PC-9 (cell line): Measurements from ENCODE around the gene PSMG3.

Experiments used
- EZH2 ChIP-seq: fragments of 200-600 bp; sonication (generic); IDR thresholded peaks from 2 replicates; pipeline ENCODE4 v1.8.0; 2017; ENCODE audit warnings: antibody characterized with exemption, low read depth
- TF ChIP-seq, protein P1 (sequence below): fragments of 200-600 bp; sonication (generic); conservative IDR thresholded peaks from 2 replicates; pipeline ENCODE4 v1.6.1; 2017; ENCODE audit warnings: mixed run types, antibody characterized with exemption, mild to moderate bottlenecking, moderate library complexity

DNA sequence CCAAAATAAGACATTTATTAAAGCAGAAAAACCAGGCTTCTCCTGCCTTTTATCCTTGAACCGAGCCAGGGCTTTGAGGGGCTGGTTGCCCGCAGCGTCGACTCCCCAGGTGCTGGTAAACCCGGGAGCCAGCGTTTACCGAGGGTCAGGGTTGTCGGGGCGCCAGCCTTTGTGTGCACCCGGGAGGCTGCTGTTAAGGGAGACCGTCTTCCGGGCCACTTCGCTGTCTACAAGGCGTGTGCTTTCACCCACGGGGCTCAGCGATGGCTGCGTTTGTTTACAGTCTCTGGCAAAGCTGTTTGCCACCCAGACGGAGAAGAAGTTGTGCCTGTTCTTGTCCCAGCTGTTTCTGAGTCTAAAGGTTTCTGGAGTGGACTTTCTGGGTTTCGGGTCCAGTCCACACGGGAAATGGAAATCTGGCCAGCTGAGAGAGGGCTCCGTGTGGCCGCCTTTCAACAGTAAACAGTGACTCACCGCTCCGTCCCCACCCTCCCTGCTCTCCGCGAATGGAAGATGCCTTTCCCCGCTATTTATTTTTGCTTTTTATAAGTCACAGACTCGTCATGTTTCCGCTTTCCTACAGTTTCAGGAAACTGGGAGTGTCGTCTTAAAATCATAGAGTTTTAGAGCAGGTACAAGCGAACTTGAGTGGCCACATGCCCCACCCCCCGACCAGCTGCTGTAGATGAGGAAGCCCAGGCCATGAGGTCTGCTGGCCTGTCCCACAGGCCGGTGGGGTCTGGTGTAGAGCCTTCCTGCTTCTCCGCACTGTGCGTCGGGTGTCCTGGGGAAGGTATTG is 37.2 kb downstream of the PSMG3 start:
- TF ChIP-seq, protein P1, sequence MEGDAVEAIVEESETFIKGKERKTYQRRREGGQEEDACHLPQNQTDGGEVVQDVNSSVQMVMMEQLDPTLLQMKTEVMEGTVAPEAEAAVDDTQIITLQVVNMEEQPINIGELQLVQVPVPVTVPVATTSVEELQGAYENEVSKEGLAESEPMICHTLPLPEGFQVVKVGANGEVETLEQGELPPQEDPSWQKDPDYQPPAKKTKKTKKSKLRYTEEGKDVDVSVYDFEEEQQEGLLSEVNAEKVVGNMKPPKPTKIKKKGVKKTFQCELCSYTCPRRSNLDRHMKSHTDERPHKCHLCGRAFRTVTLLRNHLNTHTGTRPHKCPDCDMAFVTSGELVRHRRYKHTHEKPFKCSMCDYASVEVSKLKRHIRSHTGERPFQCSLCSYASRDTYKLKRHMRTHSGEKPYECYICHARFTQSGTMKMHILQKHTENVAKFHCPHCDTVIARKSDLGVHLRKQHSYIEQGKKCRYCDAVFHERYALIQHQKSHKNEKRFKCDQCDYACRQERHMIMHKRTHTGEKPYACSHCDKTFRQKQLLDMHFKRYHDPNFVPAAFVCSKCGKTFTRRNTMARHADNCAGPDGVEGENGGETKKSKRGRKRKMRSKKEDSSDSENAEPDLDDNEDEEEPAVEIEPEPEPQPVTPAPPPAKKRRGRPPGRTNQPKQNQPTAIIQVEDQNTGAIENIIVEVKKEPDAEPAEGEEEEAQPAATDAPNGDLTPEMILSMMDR: no peak
- TF ChIP-seq EZH2: no peak
